ENCODE results near the gene TMEM135.

- TF ChIP-seq POLR2A (IDR thresholded peaks at IDR 0.05) (no peak), CTCF (IDR thresholded peaks at IDR 0.05) (no peak), POLR2AphosphoS5 (IDR thresholded peaks at IDR 0.05) (no peak)
These were observed 43.6 kb downstream of the TMEM135 start for GRCh38 chr11:87081358-87081757.

Data from transverse colon (tissue), 4 donors.